Caco-2 (cell line): Measurements from ENCODE around the gene BCL2L11. TPM values are rescaled to one million over a fixed set of nuclear protein-coding genes. Genes with fewer than 3 reads are reported as not detected.

Experiments used
- BruUV-seq: library from RNA; stranded (reverse); fragments of 400-500 nt; replicated peaks from 2 replicates; lab custom pipeline; 2021; lab: Mats Ljungman, UMichigan
- CTCF ChIA-PET: fragments of 300-600 bp; sonication (Branson Sonifier 250); formaldehyde crosslinking; loops from one replicate; lab custom pipeline; 2022; ENCODE audit warnings: antibody characterized with exemption; lab: Charles Lee
- POLR2A ChIA-PET: fragments of 300-600 bp; sonication (Branson Sonifier 250); formaldehyde crosslinking; loops from one replicate; lab custom pipeline; 2022; ENCODE audit warnings: antibody characterized with exemption; lab: Charles Lee
- DNase-seq, 2 experiments: peaks; one replicate each; pipeline versions ENCODE4 v3.0.0 to v3.0.0-alpha.2; 2020 to 2022
- H3K27me3 ChIP-seq: replicated peaks from 2 replicates; pipeline ENCODE4 v1.6.0; 2011; ENCODE audit warnings: low read length; ENCODE audit not compliant: control insufficient read depth, insufficient read depth
- H3K36me3 ChIP-seq: 2 replicates; pipeline ENCODE4 v1.5.1; 2011; ENCODE audit warnings: low read length; ENCODE audit not compliant: control insufficient read depth, insufficient read depth
- H3K4me1 ChIP-seq: fragments of 250-450 bp; sonication (Bioruptor Pico); 2 replicates; pipeline ENCODE4 v1.5.1; 2020; ENCODE audit warnings: mild to moderate bottlenecking
- H3K4me3 ChIP-seq: 2 replicates; pipeline ENCODE4 v1.5.1; 2011; ENCODE audit warnings: low read depth, mild to moderate bottlenecking, control low read depth, low read length
- H3K9me3 ChIP-seq: fragments of 250-450 bp; sonication (Bioruptor Pico); 2 replicates; pipeline ENCODE4 v1.5.1; 2020; ENCODE audit warnings: mild to moderate bottlenecking, moderate library complexity
- H3K27ac Mint-ChIP-seq: one replicate; pipeline ENCODE4 v1.8.0; 2022; ENCODE audit warnings: mixed read lengths; ENCODE audit not compliant: unreplicated experiment
- H3K27me3 Mint-ChIP-seq: one replicate; pipeline ENCODE4 v1.8.0; 2022; ENCODE audit warnings: mixed read lengths; ENCODE audit not compliant: insufficient read depth, unreplicated experiment
- H3K36me3 Mint-ChIP-seq: one replicate; pipeline ENCODE4 v1.8.0; 2022; ENCODE audit warnings: mild to moderate bottlenecking, mixed read lengths; ENCODE audit not compliant: insufficient read depth, unreplicated experiment
- H3K4me1 Mint-ChIP-seq: one replicate; pipeline ENCODE4 v1.8.0; 2022; ENCODE audit warnings: low read depth, mixed read lengths; ENCODE audit not compliant: unreplicated experiment
- H3K4me3 Mint-ChIP-seq: one replicate; pipeline ENCODE4 v1.8.0; 2022; ENCODE audit warnings: mild to moderate bottlenecking, moderate library complexity, mixed read lengths; ENCODE audit not compliant: unreplicated experiment
- H3K9me3 Mint-ChIP-seq: one replicate; pipeline ENCODE4 v1.8.0; 2022; ENCODE audit warnings: mixed read lengths; ENCODE audit not compliant: unreplicated experiment
- intact Hi-C: fragments of 100-400 bp; cut with micrococcal nuclease; formaldehyde crosslinking; loops from one replicate; pipeline ENCODE4 v1.10.0; 2022; ENCODE audit not compliant: unreplicated experiment
- total RNA-seq: library from RNA; stranded (reverse); gene quantifications from 2 replicates; pipeline ENCODE4 v1.2.3, GENCODE V29; 2022
- TF ChIP-seq, protein P1 (sequence below), 2 experiments: fragments of 200-600 bp in 1 of 2; IDR thresholded peaks; 1 replicate in 1 of 2; 2 replicates in 1 of 2; pipeline versions ENCODE4 v1.5.1 to v1.8.0; 2011 to 2022; ENCODE audit warnings: antibody characterized with exemption in 1 of 2, control low read depth in 1 of 2, inconsistent platforms in 1 of 2, low read depth in 1 of 2, low read length in 1 of 2, mild to moderate bottlenecking in 1 of 2, moderate library complexity in 1 of 2; ENCODE audit not compliant: insufficient read depth in 1 of 2, severe bottlenecking in 1 of 2, unreplicated experiment in 1 of 2

The BCL2L11 gene
- total RNA-seq, 1 experiment from 2014 or later: 28.9 TPM

- Histone ChIP-seq H3K36me3 (no peaks in the 10 kb centered on the region), H3K27me3 (no peaks in the 10 kb centered on the region), H3K4me1 (no peaks in the 10 kb centered on the region), H3K9me3 (no peaks in the 10 kb centered on the region), H3K4me3 (peak overlapping the region; percentile 38)
- ChIA-PET CTCF (interaction anchor here (0.6 to 1.3 kb wide), 2 partner anchors 22 to 326 kb away, joined by 3 read pairs; no protein-coding TSS in a partner anchor), POLR2A (no interaction called here)
- intact Hi-C loops: loop anchor here (1.0 to 5.0 kb wide), 3 partner anchors 307 to 579 kb away; no protein-coding TSS in a partner anchor
- peaks cover 29% of the 10 kb centered on the region for H3K36me3 Mint-ChIP-seq
- DNase-seq: peak in 1 of 2 experiments; percentile 22
- peaks cover 11% of the 10 kb centered on the region for H3K4me1 Mint-ChIP-seq
- BruUV-seq: no TSS peak
- TF ChIP-seq, protein P1, sequence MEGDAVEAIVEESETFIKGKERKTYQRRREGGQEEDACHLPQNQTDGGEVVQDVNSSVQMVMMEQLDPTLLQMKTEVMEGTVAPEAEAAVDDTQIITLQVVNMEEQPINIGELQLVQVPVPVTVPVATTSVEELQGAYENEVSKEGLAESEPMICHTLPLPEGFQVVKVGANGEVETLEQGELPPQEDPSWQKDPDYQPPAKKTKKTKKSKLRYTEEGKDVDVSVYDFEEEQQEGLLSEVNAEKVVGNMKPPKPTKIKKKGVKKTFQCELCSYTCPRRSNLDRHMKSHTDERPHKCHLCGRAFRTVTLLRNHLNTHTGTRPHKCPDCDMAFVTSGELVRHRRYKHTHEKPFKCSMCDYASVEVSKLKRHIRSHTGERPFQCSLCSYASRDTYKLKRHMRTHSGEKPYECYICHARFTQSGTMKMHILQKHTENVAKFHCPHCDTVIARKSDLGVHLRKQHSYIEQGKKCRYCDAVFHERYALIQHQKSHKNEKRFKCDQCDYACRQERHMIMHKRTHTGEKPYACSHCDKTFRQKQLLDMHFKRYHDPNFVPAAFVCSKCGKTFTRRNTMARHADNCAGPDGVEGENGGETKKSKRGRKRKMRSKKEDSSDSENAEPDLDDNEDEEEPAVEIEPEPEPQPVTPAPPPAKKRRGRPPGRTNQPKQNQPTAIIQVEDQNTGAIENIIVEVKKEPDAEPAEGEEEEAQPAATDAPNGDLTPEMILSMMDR (IDR thresholded peaks at IDR 0.05; ENCODE audit: insufficient read depth in 1 of 2, low read depth in 1 of 2, low read length in 1 of 2, severe bottlenecking in 1 of 2, unreplicated experiment in 1 of 2): no peak
- peak overlapping the region; percentile 77 for H3K4me3 Mint-ChIP-seq
- no peak overlapping the region for H3K27ac Mint-ChIP-seq
- no peaks in the 10 kb centered on the region for H3K27me3 Mint-ChIP-seq
- no peaks in the 10 kb centered on the region for H3K9me3 Mint-ChIP-seq
These were observed 2.9 kb upstream of the BCL2L11 start for GRCh38 chr2:111117598-111118480.

- Mint-ChIP-seq H3K36me3 (peaks cover 34% of the 10 kb centered on the region), H3K27ac (no peak overlapping the region), H3K9me3 (no peaks in the 10 kb centered on the region), H3K27me3 (no peaks in the 10 kb centered on the region), H3K4me1 (peaks cover 11% of the 10 kb centered on the region), H3K4me3 (peak overlapping the region; percentile 77)
- no peak for DNase-seq
- H3K4me3 ChIP-seq: no peak overlapping the region
- intact Hi-C loops: loop anchor here (5.0 kb wide), 1 partner anchor 579 kb away; no protein-coding TSS in a partner anchor
- no TSS peak for BruUV-seq
- no peaks in the 10 kb centered on the region for H3K9me3 ChIP-seq
- CTCF ChIA-PET: no interaction called here
- TF ChIP-seq, protein P1 (IDR thresholded peaks at IDR 0.05; ENCODE audit: insufficient read depth in 1 of 2, low read depth in 1 of 2, low read length in 1 of 2, severe bottlenecking in 1 of 2, unreplicated experiment in 1 of 2): no peak
- POLR2A ChIA-PET: no interaction called here
- no peaks in the 10 kb centered on the region for H3K36me3 ChIP-seq
- no peaks in the 10 kb centered on the region for H3K4me1 ChIP-seq
- no peaks in the 10 kb centered on the region for H3K27me3 ChIP-seq
These were observed 2.2 kb upstream of the BCL2L11 start for GRCh38 chr2:111118481-111118980.

DNA sequence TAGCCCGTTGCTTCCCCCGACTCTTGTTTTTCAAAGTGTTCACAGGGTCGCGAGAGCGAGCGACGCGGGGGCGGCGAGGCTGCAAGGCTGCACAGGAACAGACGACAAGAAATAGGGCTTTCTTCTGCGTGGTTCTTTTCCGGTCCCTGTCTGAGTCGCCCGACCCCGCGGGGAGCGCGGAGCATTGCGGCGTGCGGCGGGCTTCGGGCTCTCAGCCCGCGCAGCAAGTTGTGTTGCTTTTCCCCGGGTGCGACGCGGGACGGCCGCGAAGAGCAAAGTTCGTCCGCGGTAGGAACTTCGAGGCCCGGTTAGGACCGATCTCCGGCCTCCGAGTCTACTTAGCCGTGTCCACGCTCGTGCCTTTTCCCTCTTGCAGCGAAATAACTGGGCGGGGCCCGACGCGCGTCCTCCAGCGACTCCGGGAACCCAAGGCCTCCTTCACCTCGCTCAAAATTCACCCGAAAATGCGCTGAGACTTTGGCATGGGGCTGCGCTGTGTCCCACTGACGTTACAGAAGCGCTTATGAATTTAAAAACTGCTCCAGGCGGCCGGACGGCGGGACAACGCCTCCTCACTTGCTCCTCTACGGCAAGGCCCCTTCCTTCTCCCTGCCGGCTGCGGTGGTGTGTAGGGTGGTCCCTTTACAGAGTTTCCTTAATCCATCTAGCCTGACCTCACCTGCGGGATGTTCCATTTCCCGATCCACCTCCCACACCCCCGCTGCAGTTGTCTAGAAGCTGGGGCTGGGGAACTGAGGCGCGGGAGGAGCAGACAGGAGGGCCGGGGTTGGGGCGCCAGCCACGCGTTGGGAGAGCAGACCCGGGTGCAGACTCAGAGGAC lies 1.5 kb upstream of the BCL2L11 start:
- TF ChIP-seq, protein P1 (IDR thresholded peaks at IDR 0.05; ENCODE audit: insufficient read depth in 1 of 2, low read depth in 1 of 2, low read length in 1 of 2, severe bottlenecking in 1 of 2, unreplicated experiment in 1 of 2): no peak
- Mint-ChIP-seq H3K27me3 (no peaks in the 10 kb centered on the region), H3K27ac (no peak overlapping the region), H3K9me3 (no peaks in the 10 kb centered on the region), H3K4me3 (peak overlapping the region; percentile 93), H3K36me3 (peaks cover 40% of the 10 kb centered on the region), H3K4me1 (peaks cover 11% of the 10 kb centered on the region)
- BruUV-seq: no TSS peak
- Histone ChIP-seq H3K4me1 (no peaks in the 10 kb centered on the region), H3K36me3 (no peaks in the 10 kb centered on the region), H3K9me3 (no peaks in the 10 kb centered on the region), H3K4me3 (peak overlapping the region; percentile 99; the same call in 1 of the 2 replicates), H3K27me3 (no peaks in the 10 kb centered on the region)
- ChIA-PET POLR2A (no interaction called here), CTCF (no interaction called here)
- intact Hi-C loops: loop anchor here (5.0 kb wide), 1 partner anchor 578 kb away; no protein-coding TSS in a partner anchor
- peak in 1 of 2 experiments; percentile 10 for DNase-seq
